Adrenal gland (tissue), 12 donors: Measurements from ENCODE around the gene CASP6. TPM values are rescaled to one million over a fixed set of nuclear protein-coding genes. Genes with fewer than 3 reads are reported as not detected.

Experiments
- DNase-seq, 7 donors: peaks; one replicate each; pipeline ENCODE4 v3.0.0-alpha.2; 2019 to 2020
- H3K27ac ChIP-seq, 5 donors: fragments of 200-600 bp; sonication (generic) in 4 of 5; 1 replicate in 3 of 5; 2 replicates in 2 of 5; pipeline versions ENCODE4 v1.5.1 to v1.8.0; 2016 to 2020; ENCODE audit warnings: mild to moderate bottlenecking in 1 of 5
- H3K27me3 ChIP-seq: fragments of 200-600 bp; 2 replicates; pipeline ENCODE4 v1.8.0; 2021
- H3K36me3 ChIP-seq, 2 donors: fragments of 200-600 bp; replicated peaks in 1 of 2; 1 replicate in 1 of 2; 2 replicates in 1 of 2; pipeline versions ENCODE4 v1.5.1 to v1.8.0; 2018 to 2022
- H3K4me1 ChIP-seq, 2 donors: fragments of 200-600 bp; replicated peaks in 1 of 2; 1 replicate in 1 of 2; 2 replicates in 1 of 2; pipeline versions ENCODE4 v1.5.1 to v1.8.0; 2018 to 2021
- H3K4me3 ChIP-seq, 4 donors: fragments of 200-600 bp; sonication (generic) in 3 of 4; one replicate each; pipeline ENCODE4 v1.5.1; 2016 to 2018
- H3K9me3 ChIP-seq, 3 donors: fragments of 200-600 bp; sonication (generic) in 1 of 3; replicated peaks in 1 of 3; 1 replicate in 2 of 3; 2 replicates in 1 of 3; pipeline versions ENCODE4 v1.5.1 to v1.8.0; 2016 to 2021
- CTCF ChIP-seq, 6 experiments: fragments of 450-650 bp in 4 of 6; fragments of 200-600 bp in 2 of 6; sonication (generic) in 1 of 6; IDR thresholded peaks; 1 replicate in 5 of 6; 2 replicates in 1 of 6; pipeline versions ENCODE4 v1.5.1 to v1.8.0; 2016 to 2021; ENCODE audit warnings: antibody characterized with exemption in 6 of 6, mild to moderate bottlenecking in 2 of 6, moderate library complexity in 1 of 6
- POLR2A ChIP-seq, 2 donors: fragments of 450-650 bp; IDR thresholded peaks; one replicate each; pipeline ENCODE4 v1.6.1; 2017; ENCODE audit warnings: antibody characterized with exemption in 2 of 2, mild to moderate bottlenecking in 2 of 2, moderate library complexity in 1 of 2
- WGBS, 4 donors: extraction: QIAGEN DNeasy Blood & Tissue Kit in 2 of 4; methylation state at CpG; one replicate each; pipeline versions ENCODE4 v1.1.5 to v1.1.7; 2013 to 2017; 5-methylcytosine and 5-hydroxymethylcytosine counted together
- intact Hi-C, 2 donors: fragments of 100-400 bp; cut with DNase I; formaldehyde crosslinking; loops; one replicate each; pipeline versions ENCODE4 v1.14.1 to v1.15.0; 2022 to 2023
- polyA plus RNA-seq, 3 donors: library from polyadenylated mRNA; stranded (reverse); fragments of 200-250 nt in 2 of 3; fragments of 350-450 nt in 1 of 3; fragmentation: Illumina TruSeq in 1 of 3; extraction: RNeasy Lipid Tissue Mini Kit (QIAGEN cat#74804) in 1 of 3; gene quantifications; one replicate each; pipeline ENCODE4 v1.2.3, GENCODE V29; 2013 to 2014
- total RNA-seq, 9 donors: library from RNA; depleted of rRNA in 4 of 9; stranded (reverse); fragments of >200 nt in 4 of 9; fragments of 120-200 nt in 1 of 9; fragmentation: NEBNext Ultra II Directional in 1 of 9; extraction: Animal tissue kit (Norgen Biotek cat#: 25700) in 1 of 9; gene quantifications; one replicate each; pipeline versions ENCODE4 v1.1.0 to v1.2.4, GENCODE V29; 2013 to 2023
- donor health status: healthy with polysubstance abuse.
- donor health status: Bipolar disorder and iron deficiency.
- donor health status: DM: yes; HTN: yes; CAD: no.
- donor health status: DM: no; HTN: no; CAD: no.
- donor health status: DM: no; HTN: no; CAD: no.
- donor health status: DM: yes; HTN: yes; CAD: no.

The CASP6 gene
- total and polyA plus RNA-seq, 12 donors = 7.3 to 21.6 (median 11.9) TPM

GRCh38 chr4:109708990-109709389 lies 5.7 kb upstream of the CASP6 start:
- Histone ChIP-seq H3K27me3 (no peaks in the 10 kb centered on the region), H3K27ac (no peak overlapping the region), H3K4me1 (no peaks in the 10 kb centered on the region), H3K4me3 (no peak overlapping the region), H3K36me3 (peaks cover 0 to 4% of the 10 kb centered on the region in 2 donors), H3K9me3 (no peaks in the 10 kb centered on the region)
- no peak for DNase-seq
- 67 to 100% (median 94%) methylated on average over 1 of the region's 1 CpG for WGBS, 4 donors
- no peak for TF ChIP-seq CTCF (IDR thresholded peaks at IDR 0.05)
- no peak for TF ChIP-seq POLR2A (IDR thresholded peaks at IDR 0.05)
- intact Hi-C loops = no loop called here

- peaks cover 0 to 1% of the 10 kb centered on the region in 2 donors for H3K36me3 ChIP-seq
- no peaks in the 10 kb centered on the region for H3K9me3 ChIP-seq
- H3K4me3 ChIP-seq = no peak overlapping the region
- intact Hi-C loops = no loop called here
- no peak overlapping the region for H3K27ac ChIP-seq
- TF ChIP-seq CTCF (IDR thresholded peaks at IDR 0.05) (no peak), POLR2A (IDR thresholded peaks at IDR 0.05) (no peak)
- H3K27me3 ChIP-seq = no peaks in the 10 kb centered on the region
- no peaks in the 10 kb centered on the region for H3K4me1 ChIP-seq
- no peak for DNase-seq
- 39 to 58% (median 56%) methylated on average over 2 of the region's 2 CpGs for WGBS, 4 donors
These were observed 5.2 kb upstream of the CASP6 start for GRCh38 chr4:109708435-109708834.

- H3K27me3 ChIP-seq = no peaks in the 10 kb centered on the region
These were observed 568 bp upstream of the CASP6 start for GRCh38 chr4:109703664-109704361.

More at GRCh38 chr4:109703664-109704361, 568 bp upstream of the CASP6 start:
- Histone ChIP-seq H3K36me3 (no peaks in the 10 kb centered on the region), H3K4me3 (peak overlapping the region; percentile 39 to 94 (median 68)), H3K27ac (peak overlapping the region in 4 of 5 donors; percentile 71 to 95 (median 82)), H3K9me3 (no peaks in the 10 kb centered on the region), H3K4me1 (peaks cover 6 to 12% of the 10 kb centered on the region in 2 donors)
- intact Hi-C loops = loop anchor here (5.0 kb wide), 2 partner anchors 103 to 113 kb away; partner anchors contain the start of gene GAR1 (in 1 of the 2)
- WGBS, 4 donors = 10 to 16% (median 12%) methylated on average over 9 to 11 of the region's 11 CpGs
- no peak for DNase-seq
- TF ChIP-seq CTCF (IDR thresholded peaks at IDR 0.05) (no peak), POLR2A (IDR thresholded peaks at IDR 0.05) (no peak)
